Skin of body (tissue), 3 donors: ENCODE results near the gene MMP13. TPM values are rescaled to one million over a fixed set of nuclear protein-coding genes. Genes with fewer than 3 reads are reported as not detected.
"Not testable (repeated sequence)": the region's sequence is repeated elsewhere in the genome, so short reads cannot be mapped to it uniquely, and the experiment has no call there.

Experiments
- DNase-seq: peaks from one replicate; lab custom pipeline; 2025; lab: John Stamatoyannopoulos, UW
- small RNA-seq: library from RNA; depleted of rRNA; stranded (forward); fragments of <200 nt; gene quantifications from one replicate; pipeline ENCODE3, GENCODE V24; 2014; ENCODE audit warnings: low replicate concordance
- total RNA-seq: library from RNA; depleted of rRNA; stranded (reverse); fragments of >200 nt; gene quantifications from one replicate; pipeline ENCODE4 v1.2.3, GENCODE V29; 2014

Gene MMP13
- total RNA-seq, 1 donor from 2014 or later = not detected

GRCh38 chr11:102903895-102904294 lies 51.6 kb downstream of the MMP13 start:
- DNase-seq = not testable (repeated sequence)

GRCh38 chr11:102900346-102900745 lies 55.2 kb downstream of the MMP13 start:
- no peak for DNase-seq

Small RNAs within 50 kb of the gene (small RNA-seq; reads per million reads assigned to genes)
- gene RNU7-159P = not detected

Other genes starting within 250 kb of the MMP13 start
- 6.7 TPM for gene MMP27, start 250.0 kb downstream of the MMP13 start, total RNA-seq
- gene MMP8, start 230.8 kb downstream of the MMP13 start, total RNA-seq = 8.4 TPM
- gene MMP10, start 175.1 kb downstream of the MMP13 start, total RNA-seq = not detected
- 0.69 TPM for gene MMP1, start 157.6 kb downstream of the MMP13 start, total RNA-seq
- 0.10 TPM for gene MMP3, start 112.1 kb downstream of the MMP13 start, total RNA-seq
- gene MMP12, start 80.8 kb downstream of the MMP13 start, total RNA-seq = 0.10 TPM
- 28.4 TPM for gene DCUN1D5, start 136.4 kb upstream of the MMP13 start, total RNA-seq
- gene DYNC2H1, start 153.7 kb upstream of the MMP13 start, total RNA-seq = 51.6 TPM